A673 (cell line): Measurements from ENCODE around the gene TMSB4X. TPM values are rescaled to one million over a fixed set of nuclear protein-coding genes. Genes with fewer than 3 reads are reported as not detected.

Experiments
- BruUV-seq: library from RNA; stranded (reverse); fragments of 400-500 nt; replicated peaks from 2 replicates; lab custom pipeline; 2021; lab: Mats Ljungman, UMichigan
- CTCF ChIA-PET: fragments of 300-600 bp; sonication (Branson Sonifier 250); formaldehyde crosslinking; loops from one replicate; lab custom pipeline; 2022; ENCODE audit warnings: antibody characterized with exemption; lab: Charles Lee
- POLR2A ChIA-PET: fragments of 300-600 bp; sonication (Branson Sonifier 250); formaldehyde crosslinking; loops from one replicate; lab custom pipeline; 2022; ENCODE audit warnings: antibody characterized with exemption; ENCODE audit not compliant: low non-redundant PET; lab: Charles Lee
- DNase-seq: peaks from one replicate; pipeline ENCODE4 v3.0.0-alpha.2; 2015; ENCODE audit warnings: low spot score
- H3K27ac ChIP-seq: fragments of 200-600 bp; sonication (generic); 2 replicates; pipeline ENCODE4 v1.5.1; 2016; ENCODE audit warnings: mixed run types, low read depth, mild to moderate bottlenecking, mixed read lengths, antibody characterized with exemption, low read length; ENCODE audit not compliant: poor library complexity, severe bottlenecking
- H3K27me3 ChIP-seq: fragments of 200-600 bp; sonication (generic); replicated peaks from 2 replicates; pipeline ENCODE4 v1.6.1; 2017; ENCODE audit warnings: mixed run types, low read depth, mild to moderate bottlenecking, mixed read lengths, antibody characterized with exemption, low read length; ENCODE audit not compliant: insufficient read depth, poor library complexity
- H3K36me3 ChIP-seq: fragments of 200-600 bp; sonication (generic); 2 replicates; pipeline ENCODE4 v1.6.1; 2016; ENCODE audit warnings: mixed run types, mild to moderate bottlenecking, mixed read lengths, antibody characterized with exemption, low read length; ENCODE audit not compliant: insufficient read depth, poor library complexity, severe bottlenecking
- H3K4me1 ChIP-seq: fragments of 200-600 bp; sonication (generic); 2 replicates; pipeline ENCODE4 v1.6.1; 2017; ENCODE audit warnings: mixed run types, mild to moderate bottlenecking, mixed read lengths, antibody characterized with exemption, low read length; ENCODE audit not compliant: insufficient read depth, poor library complexity, severe bottlenecking
- H3K4me3 ChIP-seq: fragments of 200-600 bp; sonication (generic); 2 replicates; pipeline ENCODE4 v1.5.1; 2016; ENCODE audit warnings: low read depth, mixed run types, mild to moderate bottlenecking, mixed read lengths, low read length; ENCODE audit not compliant: poor library complexity, severe bottlenecking
- H3K9me3 ChIP-seq: fragments of 200-600 bp; sonication (generic); 2 replicates; pipeline ENCODE4 v1.6.1; 2016; ENCODE audit warnings: mixed run types, low read depth, mild to moderate bottlenecking, mixed read lengths, antibody characterized with exemption, low read length; ENCODE audit not compliant: poor library complexity, severe bottlenecking
- EZH2 ChIP-seq: fragments of 200-600 bp; sonication (generic); IDR thresholded peaks from 2 replicates; pipeline ENCODE4 v1.6.1; 2017; ENCODE audit warnings: borderline replicate concordance, low read depth, mild to moderate bottlenecking, mixed read lengths, antibody characterized with exemption, low read length; ENCODE audit not compliant: poor library complexity, severe bottlenecking
- intact Hi-C: fragments of 100-400 bp; cut with micrococcal nuclease; formaldehyde crosslinking; loops from one replicate; pipeline ENCODE4 v1.10.0; 2022; ENCODE audit not compliant: unreplicated experiment
- total RNA-seq: library from RNA; stranded (reverse); gene quantifications from 2 replicates; pipeline ENCODE4 v1.2.3, GENCODE V29; 2021
- TF ChIP-seq, protein P1 (sequence below): fragments of 300-800, 200-600 bp; sonication (generic); conservative IDR thresholded peaks from 2 replicates; pipeline ENCODE4 v1.5.1; 2017; ENCODE audit warnings: low read depth, mild to moderate bottlenecking, antibody characterized with exemption, low read length, moderate library complexity, mixed read lengths

Gene TMSB4X
- total RNA-seq, 1 experiment from 2014 or later: 1,093 TPM

DNA sequence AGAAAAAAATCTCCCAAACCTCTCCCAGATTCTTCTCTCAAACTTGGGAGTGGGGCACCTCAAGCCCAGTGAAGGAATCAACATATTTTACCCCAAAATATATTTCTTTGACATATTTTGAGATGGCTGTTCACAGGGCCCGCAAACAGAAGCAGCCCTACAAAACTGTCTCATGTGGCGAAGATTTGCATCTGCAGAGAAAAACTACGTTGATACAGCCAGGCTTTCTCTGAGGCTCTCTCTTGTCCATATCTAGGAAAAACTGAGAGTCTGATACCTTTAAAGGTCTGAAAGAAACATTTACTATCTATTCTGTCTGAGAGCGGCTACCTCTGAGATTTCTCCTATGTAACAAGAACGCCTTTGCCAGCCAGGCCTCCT, 23.3 kb upstream of the TMSB4X start:
- Histone ChIP-seq H3K4me3 (no peak overlapping the region), H3K36me3 (no peaks in the 10 kb centered on the region), H3K4me1 (peaks cover 48% of the 10 kb centered on the region), H3K27ac (peak overlapping the region; percentile 85), H3K27me3 (no peaks in the 10 kb centered on the region), H3K9me3 (no peaks in the 10 kb centered on the region)
- no peak for DNase-seq
- ChIA-PET CTCF (no interaction called here), POLR2A (no interaction called here)
- intact Hi-C loops: no loop called here
- BruUV-seq: no TSS peak
- TF ChIP-seq, protein P1, sequence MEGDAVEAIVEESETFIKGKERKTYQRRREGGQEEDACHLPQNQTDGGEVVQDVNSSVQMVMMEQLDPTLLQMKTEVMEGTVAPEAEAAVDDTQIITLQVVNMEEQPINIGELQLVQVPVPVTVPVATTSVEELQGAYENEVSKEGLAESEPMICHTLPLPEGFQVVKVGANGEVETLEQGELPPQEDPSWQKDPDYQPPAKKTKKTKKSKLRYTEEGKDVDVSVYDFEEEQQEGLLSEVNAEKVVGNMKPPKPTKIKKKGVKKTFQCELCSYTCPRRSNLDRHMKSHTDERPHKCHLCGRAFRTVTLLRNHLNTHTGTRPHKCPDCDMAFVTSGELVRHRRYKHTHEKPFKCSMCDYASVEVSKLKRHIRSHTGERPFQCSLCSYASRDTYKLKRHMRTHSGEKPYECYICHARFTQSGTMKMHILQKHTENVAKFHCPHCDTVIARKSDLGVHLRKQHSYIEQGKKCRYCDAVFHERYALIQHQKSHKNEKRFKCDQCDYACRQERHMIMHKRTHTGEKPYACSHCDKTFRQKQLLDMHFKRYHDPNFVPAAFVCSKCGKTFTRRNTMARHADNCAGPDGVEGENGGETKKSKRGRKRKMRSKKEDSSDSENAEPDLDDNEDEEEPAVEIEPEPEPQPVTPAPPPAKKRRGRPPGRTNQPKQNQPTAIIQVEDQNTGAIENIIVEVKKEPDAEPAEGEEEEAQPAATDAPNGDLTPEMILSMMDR: no peak
- no peak for TF ChIP-seq EZH2

DNA sequence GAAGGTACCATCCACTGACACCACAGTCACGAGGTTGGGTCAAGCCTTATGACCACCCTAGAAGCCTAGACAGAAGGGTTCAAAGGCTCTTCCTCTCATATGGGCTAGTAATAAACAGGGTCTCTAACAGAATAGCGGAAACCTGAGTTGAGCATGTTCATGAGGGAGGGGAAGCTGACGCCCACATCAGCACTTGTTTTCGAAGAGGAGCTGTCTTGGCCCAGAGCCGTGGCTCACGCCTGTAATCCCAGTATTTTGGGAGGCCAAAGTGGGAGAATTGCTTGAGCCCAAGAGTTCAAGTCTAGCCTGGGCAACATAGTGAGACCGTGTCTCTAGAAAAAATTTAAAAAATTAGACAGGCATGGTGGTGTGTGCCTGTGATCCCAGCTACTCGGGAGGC, 21.5 kb upstream of the TMSB4X start:
- no TSS peak for BruUV-seq
- H3K9me3 ChIP-seq: no peaks in the 10 kb centered on the region
- intact Hi-C loops: no loop called here
- CTCF ChIA-PET: interaction anchor here (0.7 kb wide), 1 partner anchor 599 kb away, joined by 17 read pairs; no protein-coding TSS in a partner anchor
- no peak for DNase-seq
- TF ChIP-seq, protein P1: no peak
- no peak for TF ChIP-seq EZH2
- no peaks in the 10 kb centered on the region for H3K27me3 ChIP-seq
- peak overlapping the region; percentile 13 for H3K27ac ChIP-seq
- peaks cover 39% of the 10 kb centered on the region for H3K4me1 ChIP-seq
- POLR2A ChIA-PET: no interaction called here
- no peak overlapping the region for H3K4me3 ChIP-seq
- no peaks in the 10 kb centered on the region for H3K36me3 ChIP-seq

DNA sequence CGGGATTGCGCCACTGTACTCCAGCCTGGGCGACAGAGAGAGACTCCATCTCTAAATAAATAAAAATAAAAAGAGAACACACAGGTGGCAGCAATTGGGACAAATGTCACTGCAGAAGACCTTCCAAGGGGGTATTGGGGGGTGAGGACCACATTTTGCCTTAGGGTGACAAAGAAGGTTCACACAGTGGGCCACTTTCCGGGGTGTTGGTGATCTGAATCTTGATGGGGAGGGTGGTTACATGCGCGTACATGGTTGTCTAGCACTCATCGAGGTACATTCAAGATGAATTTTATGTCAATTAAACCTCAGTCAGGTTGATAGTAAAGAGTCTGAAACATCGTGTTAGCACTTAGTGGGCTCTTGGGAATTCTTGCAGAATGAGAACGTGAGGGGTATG, 20.5 kb upstream of the TMSB4X start:
- peak overlapping the region; percentile 85 for H3K27ac ChIP-seq
- CTCF ChIA-PET: no interaction called here
- TF ChIP-seq, protein P1: no peak
- no peak for TF ChIP-seq EZH2
- BruUV-seq: no TSS peak
- POLR2A ChIA-PET: no interaction called here
- no peaks in the 10 kb centered on the region for H3K27me3 ChIP-seq
- DNase-seq: no peak
- no peaks in the 10 kb centered on the region for H3K9me3 ChIP-seq
- peaks cover 30% of the 10 kb centered on the region for H3K4me1 ChIP-seq
- H3K36me3 ChIP-seq: no peaks in the 10 kb centered on the region
- intact Hi-C loops: no loop called here
- H3K4me3 ChIP-seq: no peak overlapping the region
